HEK293 (cell line): ENCODE measurements around the gene STPG3.

ENCODE experiments used
- CTCF ChIA-PET: fragments of 350-600 bp; formaldehyde crosslinking; extraction: SDS; loops from one replicate; lab custom pipeline; 2021; ENCODE audit warnings: antibody characterized with exemption; lab: Yijun Ruan, JAX
- POLR2A ChIA-PET: fragments of 300-600 bp; formaldehyde crosslinking; extraction: SDS; loops from one replicate; lab custom pipeline; 2020; ENCODE audit warnings: antibody characterized with exemption, inconsistent platforms; lab: Yijun Ruan, JAX
- H3K27ac ChIP-seq: fragments of 200-500 bp; sonication (Bioruptor generic); 2 replicates; pipeline ENCODE4 v1.5.1; 2014; ENCODE audit warnings: low read depth, low read length, control low read depth, inconsistent platforms; ENCODE audit errors: extremely low read depth
- H3K36me3 ChIP-seq, 2 experiments: fragments of 200-500 bp in 1 of 2; sonication (Bioruptor generic) in 1 of 2; 1 replicate in 1 of 2; 2 replicates in 1 of 2; pipeline ENCODE4 v1.5.1; 2014 to 2017; ENCODE audit warnings: inconsistent platforms in 2 of 2, low read length in 2 of 2; ENCODE audit not compliant: control insufficient read depth in 2 of 2, insufficient read depth in 1 of 2
- H3K4me1 ChIP-seq: fragments of 200-500 bp; sonication (Bioruptor generic); 2 replicates; pipeline ENCODE4 v1.5.1; 2014; ENCODE audit warnings: mild to moderate bottlenecking, low read length, inconsistent platforms; ENCODE audit not compliant: control insufficient read depth, insufficient read depth
- H3K4me3 ChIP-seq: 2 replicates; pipeline ENCODE4 v1.5.1; 2011; ENCODE audit warnings: low read depth, mild to moderate bottlenecking, control low read depth, low read length, moderate library complexity
- H3K9me3 ChIP-seq: fragments of 200-500 bp; sonication (Bioruptor generic); 2 replicates; pipeline ENCODE4 v1.5.1; 2014; ENCODE audit warnings: low read depth, low read length, inconsistent platforms; ENCODE audit not compliant: control insufficient read depth, insufficient read depth
- HOXC10 ChIP-seq: sonication (generic); formaldehyde crosslinking; IDR thresholded peaks from 2 replicates; pipeline ENCODE4 v1.8.1; 2023; ENCODE audit warnings: mild to moderate bottlenecking, missing genetic modification reagents
- KLF1 ChIP-seq: fragments of 450-650 bp; formaldehyde crosslinking; IDR thresholded peaks from 2 replicates; pipeline ENCODE4 v1.5.1; 2016; ENCODE audit warnings: missing biosample characterization, missing genetic modification characterization
- WT1 ChIP-seq: fragments of 450-650 bp; formaldehyde crosslinking; IDR thresholded peaks from 2 replicates; pipeline ENCODE4 v1.5.1; 2016; ENCODE audit warnings: missing biosample characterization, missing genetic modification characterization
- ZBTB48 ChIP-seq: fragments of 450-650 bp; formaldehyde crosslinking; IDR thresholded peaks from 2 replicates; pipeline ENCODE4 v1.5.1; 2016; ENCODE audit warnings: missing biosample characterization, missing genetic modification characterization
- ZBTB8A ChIP-seq: fragments of 450-650 bp; formaldehyde crosslinking; IDR thresholded peaks from 2 replicates; pipeline ENCODE4 v1.5.1; 2016; ENCODE audit warnings: missing biosample characterization, missing genetic modification characterization
- ZFHX2 ChIP-seq: fragments of 450-650 bp; formaldehyde crosslinking; conservative IDR thresholded peaks from 2 replicates; pipeline ENCODE4 v1.5.1; 2016; ENCODE audit warnings: missing biosample characterization, missing genetic modification characterization
- ZFP69B ChIP-seq: fragments of 450-650 bp; formaldehyde crosslinking; IDR thresholded peaks from 2 replicates; pipeline ENCODE4 v1.5.1; 2016; ENCODE audit warnings: missing biosample characterization, missing genetic modification characterization
- ZNF146 ChIP-seq: fragments of 450-650 bp; formaldehyde crosslinking; IDR thresholded peaks from 2 replicates; pipeline ENCODE4 v1.5.1; 2016; ENCODE audit warnings: missing biosample characterization, missing genetic modification characterization
- ZNF174 ChIP-seq: fragments of 450-650 bp; formaldehyde crosslinking; IDR thresholded peaks from 2 replicates; pipeline ENCODE4 v1.5.0; 2017; ENCODE audit warnings: missing biosample characterization, mild to moderate bottlenecking, missing genetic modification characterization
- ZNF2 ChIP-seq: fragments of 450-650 bp; formaldehyde crosslinking; IDR thresholded peaks from 2 replicates; pipeline ENCODE4 v1.5.1; 2016; ENCODE audit warnings: missing biosample characterization, missing genetic modification characterization
- ZNF266 ChIP-seq: fragments of 450-650 bp; formaldehyde crosslinking; IDR thresholded peaks from 2 replicates; pipeline ENCODE4 v1.5.1; 2016; ENCODE audit warnings: missing biosample characterization, missing genetic modification characterization, low read depth
- ZNF335 ChIP-seq: fragments of 450-650 bp; formaldehyde crosslinking; conservative IDR thresholded peaks from 2 replicates; pipeline ENCODE4 v1.5.1; 2016; ENCODE audit warnings: missing biosample characterization, missing genetic modification characterization
- ZNF626 ChIP-seq: fragments of 450-650 bp; sonication (Bioruptor Pico); formaldehyde crosslinking; IDR thresholded peaks from 2 replicates; pipeline ENCODE4 v1.5.1; 2018; ENCODE audit warnings: missing biosample characterization, missing genetic modification characterization, inconsistent platforms
- ZNF658 ChIP-seq: fragments of 450-650 bp; formaldehyde crosslinking; IDR thresholded peaks from 2 replicates; pipeline ENCODE4; 2016; ENCODE audit warnings: missing biosample characterization, missing genetic modification characterization
- TF ChIP-seq, protein P1 (sequence below): fragments of 450-650 bp; formaldehyde crosslinking; IDR thresholded peaks from 2 replicates; pipeline ENCODE4 v1.5.1; 2016; ENCODE audit warnings: missing biosample characterization, missing genetic modification characterization
- TF ChIP-seq, protein P2 (sequence below): fragments of 450-650 bp; formaldehyde crosslinking; IDR thresholded peaks from 2 replicates; pipeline ENCODE4 v1.5.1; 2016; ENCODE audit warnings: missing biosample characterization, missing genetic modification characterization, borderline replicate concordance
- TF ChIP-seq, protein P3 (sequence below): fragments of 450-650 bp; formaldehyde crosslinking; IDR thresholded peaks from 2 replicates; pipeline ENCODE4 v1.5.1; 2016; ENCODE audit warnings: missing biosample characterization, missing genetic modification characterization
- TF ChIP-seq, protein P4 (sequence below): fragments of 450-650 bp; formaldehyde crosslinking; IDR thresholded peaks from 2 replicates; pipeline ENCODE4 v1.5.1; 2016; ENCODE audit warnings: missing biosample characterization, missing genetic modification characterization

STPG3 gene

DNA sequence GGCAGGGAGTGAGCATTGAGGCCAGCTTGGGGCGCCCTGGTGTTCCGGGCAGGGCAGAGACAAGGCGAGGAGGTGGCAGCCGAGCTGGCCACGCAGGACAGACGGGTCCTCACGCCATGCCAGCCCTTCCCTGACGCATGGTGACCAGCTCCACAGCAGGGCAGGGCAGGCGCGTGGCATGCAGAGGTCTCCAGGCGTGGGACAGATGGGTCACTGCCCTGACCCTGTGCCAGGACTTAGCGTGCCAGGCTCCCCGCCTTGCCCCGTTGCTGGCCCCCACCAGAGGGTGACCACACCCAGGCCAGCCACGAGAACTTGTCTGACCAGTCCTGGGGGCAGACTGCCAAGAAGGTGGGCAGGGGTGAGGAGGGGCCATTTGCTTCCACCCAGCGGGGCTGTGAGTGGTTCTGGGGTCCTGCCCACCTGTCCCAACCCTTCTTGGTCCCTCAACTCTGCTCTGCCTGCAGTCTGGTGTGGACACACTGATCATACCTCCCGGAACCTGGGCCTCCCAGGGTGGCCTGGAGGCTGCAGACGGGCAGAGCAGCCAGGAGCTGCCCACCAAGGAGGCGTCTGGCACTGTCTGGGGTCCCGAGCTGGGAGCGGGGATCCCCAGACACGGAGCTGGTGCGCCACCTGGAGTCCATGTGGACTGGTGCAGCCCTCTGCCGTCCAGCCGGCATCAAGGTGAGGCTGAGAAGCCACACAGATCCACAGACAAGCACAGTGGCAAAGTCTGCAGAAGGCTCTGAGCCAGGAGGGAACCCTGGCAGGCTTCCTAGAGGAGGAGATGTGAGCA lies 23.8 kb upstream of the STPG3 start, which contains the start of gene RNF224 (continued):
- TF ChIP-seq ZNF2 (tag by site-specific recombination) (peak; percentile 63; the same call in 1 of the 2 replicates), ZBTB8A (tag by site-specific recombination) (no peak), ZNF626 (tag by site-specific recombination) (no peak), ZBTB48 (tag by site-specific recombination) (no peak), ZNF658 (tag by site-specific recombination) (no peak), HOXC10 (CRISPR knock-in tag) (no peak), ZFP69B (tag by site-specific recombination) (peak; percentile 29; the same call in 1 of the 2 replicates), ZNF266 (tag by site-specific recombination) (no peak)
- TF ChIP-seq, protein P1, sequence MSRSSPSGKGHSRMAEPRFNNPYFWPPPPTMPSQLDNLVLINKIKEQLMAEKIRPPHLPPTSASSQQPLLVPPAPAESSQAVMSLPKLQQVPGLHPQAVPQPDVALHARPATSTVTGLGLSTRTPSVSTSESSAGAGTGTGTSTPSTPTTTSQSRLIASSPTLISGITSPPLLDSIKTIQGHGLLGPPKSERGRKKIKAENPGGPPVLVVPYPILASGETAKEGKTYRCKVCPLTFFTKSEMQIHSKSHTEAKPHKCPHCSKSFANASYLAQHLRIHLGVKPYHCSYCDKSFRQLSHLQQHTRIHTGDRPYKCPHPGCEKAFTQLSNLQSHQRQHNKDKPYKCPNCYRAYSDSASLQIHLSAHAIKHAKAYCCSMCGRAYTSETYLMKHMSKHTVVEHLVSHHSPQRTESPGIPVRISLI (tag by site-specific recombination) = no peak
- TF ChIP-seq, all 188 proteins: peak for 21

DNA sequence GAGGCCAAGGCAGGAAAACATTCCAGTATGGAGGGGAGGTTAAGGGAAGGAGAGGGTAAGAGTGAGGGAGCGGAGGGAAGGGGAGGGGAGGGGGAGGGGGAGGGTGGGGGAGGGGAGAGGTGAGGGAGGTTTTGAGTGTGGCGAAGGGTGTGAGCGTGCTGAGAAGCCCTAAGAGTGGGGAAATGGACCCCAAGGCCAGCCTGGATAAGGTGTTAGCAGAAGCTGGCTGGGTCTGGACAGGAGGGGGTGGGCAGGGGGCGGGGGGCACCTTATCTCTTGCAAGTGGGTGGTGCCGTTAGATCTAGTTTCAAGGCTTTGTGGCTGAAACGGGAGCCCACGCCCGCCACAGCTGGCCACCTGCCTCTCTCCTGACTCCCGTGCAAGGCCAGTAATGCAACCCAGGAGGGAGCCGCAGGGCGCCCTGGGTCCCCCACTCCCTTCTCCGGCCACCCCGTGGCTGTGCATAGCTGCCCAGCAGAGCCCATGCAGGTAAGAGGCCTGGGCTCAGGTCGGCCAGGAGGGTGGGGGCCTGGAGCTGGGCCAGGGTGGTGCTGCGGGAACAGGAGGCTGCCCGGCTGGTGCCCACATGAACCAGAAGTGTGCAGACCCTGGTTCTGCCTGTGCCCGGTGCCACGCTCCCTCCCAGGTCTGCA lies 23.1 kb upstream of the STPG3 start:
- Histone ChIP-seq H3K36me3 (no peaks in the 10 kb centered on the region), H3K4me1 (peaks cover under 1% of the 10 kb centered on the region), H3K27ac (no peak overlapping the region)
- TF ChIP-seq ZNF335 (0 out of 2 replicates have a peak, but pooled peaks have one; percentile 16), ZNF174 (no peak), KLF1 (peak; percentile 68), ZFHX2 (tag by site-specific recombination) (peak; percentile 64; the same call in 1 of the 2 replicates), WT1 (tag by site-specific recombination) (0 out of 2 replicates have a peak, but pooled peaks have one; percentile 1), ZNF146 (tag by site-specific recombination) (no peak)
- TF ChIP-seq, protein P2, sequence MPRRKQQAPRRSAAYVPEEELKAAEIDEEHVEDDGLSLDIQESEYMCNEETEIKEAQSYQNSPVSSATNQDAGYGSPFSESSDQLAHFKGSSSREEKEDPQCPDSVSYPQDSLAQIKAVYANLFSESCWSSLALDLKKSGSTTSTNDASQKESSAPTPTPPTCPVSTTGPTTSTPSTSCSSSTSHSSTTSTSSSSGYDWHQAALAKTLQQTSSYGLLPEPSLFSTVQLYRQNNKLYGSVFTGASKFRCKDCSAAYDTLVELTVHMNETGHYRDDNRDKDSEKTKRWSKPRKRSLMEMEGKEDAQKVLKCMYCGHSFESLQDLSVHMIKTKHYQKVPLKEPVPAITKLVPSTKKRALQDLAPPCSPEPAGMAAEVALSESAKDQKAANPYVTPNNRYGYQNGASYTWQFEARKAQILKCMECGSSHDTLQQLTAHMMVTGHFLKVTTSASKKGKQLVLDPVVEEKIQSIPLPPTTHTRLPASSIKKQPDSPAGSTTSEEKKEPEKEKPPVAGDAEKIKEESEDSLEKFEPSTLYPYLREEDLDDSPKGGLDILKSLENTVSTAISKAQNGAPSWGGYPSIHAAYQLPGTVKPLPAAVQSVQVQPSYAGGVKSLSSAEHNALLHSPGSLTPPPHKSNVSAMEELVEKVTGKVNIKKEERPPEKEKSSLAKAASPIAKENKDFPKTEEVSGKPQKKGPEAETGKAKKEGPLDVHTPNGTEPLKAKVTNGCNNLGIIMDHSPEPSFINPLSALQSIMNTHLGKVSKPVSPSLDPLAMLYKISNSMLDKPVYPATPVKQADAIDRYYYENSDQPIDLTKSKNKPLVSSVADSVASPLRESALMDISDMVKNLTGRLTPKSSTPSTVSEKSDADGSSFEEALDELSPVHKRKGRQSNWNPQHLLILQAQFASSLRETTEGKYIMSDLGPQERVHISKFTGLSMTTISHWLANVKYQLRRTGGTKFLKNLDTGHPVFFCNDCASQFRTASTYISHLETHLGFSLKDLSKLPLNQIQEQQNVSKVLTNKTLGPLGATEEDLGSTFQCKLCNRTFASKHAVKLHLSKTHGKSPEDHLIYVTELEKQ (tag by site-specific recombination) = no peak
- TF ChIP-seq, protein P3, sequence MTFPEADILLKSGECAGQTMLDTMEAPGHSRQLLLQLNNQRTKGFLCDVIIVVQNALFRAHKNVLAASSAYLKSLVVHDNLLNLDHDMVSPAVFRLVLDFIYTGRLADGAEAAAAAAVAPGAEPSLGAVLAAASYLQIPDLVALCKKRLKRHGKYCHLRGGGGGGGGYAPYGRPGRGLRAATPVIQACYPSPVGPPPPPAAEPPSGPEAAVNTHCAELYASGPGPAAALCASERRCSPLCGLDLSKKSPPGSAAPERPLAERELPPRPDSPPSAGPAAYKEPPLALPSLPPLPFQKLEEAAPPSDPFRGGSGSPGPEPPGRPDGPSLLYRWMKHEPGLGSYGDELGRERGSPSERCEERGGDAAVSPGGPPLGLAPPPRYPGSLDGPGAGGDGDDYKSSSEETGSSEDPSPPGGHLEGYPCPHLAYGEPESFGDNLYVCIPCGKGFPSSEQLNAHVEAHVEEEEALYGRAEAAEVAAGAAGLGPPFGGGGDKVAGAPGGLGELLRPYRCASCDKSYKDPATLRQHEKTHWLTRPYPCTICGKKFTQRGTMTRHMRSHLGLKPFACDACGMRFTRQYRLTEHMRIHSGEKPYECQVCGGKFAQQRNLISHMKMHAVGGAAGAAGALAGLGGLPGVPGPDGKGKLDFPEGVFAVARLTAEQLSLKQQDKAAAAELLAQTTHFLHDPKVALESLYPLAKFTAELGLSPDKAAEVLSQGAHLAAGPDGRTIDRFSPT (tag by site-specific recombination) = peak; percentile 51
- TF ChIP-seq, protein P4, sequence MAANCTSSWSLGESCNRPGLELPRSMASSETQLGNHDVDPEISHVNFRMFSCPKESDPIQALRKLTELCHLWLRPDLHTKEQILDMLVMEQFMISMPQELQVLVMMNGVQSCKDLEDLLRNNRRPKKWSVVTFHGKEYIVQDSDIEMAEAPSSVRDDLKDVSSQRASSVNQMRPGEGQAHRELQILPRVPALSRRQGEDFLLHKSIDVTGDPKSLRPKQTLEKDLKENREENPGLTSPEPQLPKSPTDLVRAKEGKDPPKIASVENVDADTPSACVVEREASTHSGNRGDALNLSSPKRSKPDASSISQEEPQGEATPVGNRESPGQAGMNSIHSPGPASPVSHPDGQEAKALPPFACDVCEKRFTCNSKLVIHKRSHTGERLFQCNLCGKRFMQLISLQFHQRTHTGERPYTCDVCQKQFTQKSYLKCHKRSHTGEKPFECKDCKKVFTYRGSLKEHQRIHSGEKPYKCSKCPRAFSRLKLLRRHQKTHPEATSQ (tag by site-specific recombination) = no peak
- TF ChIP-seq, all 188 proteins: peak for 5
- Histone ChIP-seq H3K4me3 (no peak overlapping the region), H3K9me3 (no peaks in the 10 kb centered on the region)
- POLR2A ChIA-PET = interaction anchor here (0.6 to 17.2 kb wide), 9 partner anchors 13 to 182 kb away, joined by 3 to 304 read pairs (median 5); partner anchors contain the start of genes ANAPC2, NDOR1, NPDC1 and SAPCD2
- CTCF ChIA-PET = interaction anchor here (0.6 to 6.7 kb wide), 25 partner anchors 9 to 440 kb away, joined by 3 to 69 read pairs (median 6); partner anchors contain the start of genes ABCA2, ANAPC2, LRRC26 and MAN1B1
